GM18505 (cell line): ENCODE measurements around the gene CYP11A1.

ENCODE experiments used
- ATAC-seq: cut with Tn5 transposase; IDR thresholded peaks from one replicate; pipeline ENCODE4 v1.9.1; 2021; ENCODE audit not compliant: unreplicated experiment
- POLR2A ChIP-seq: IDR thresholded peaks from 4 replicates; pipeline ENCODE4 v1.6.1; 2011; ENCODE audit warnings: borderline replicate concordance; ENCODE audit not compliant: insufficient read depth, insufficient read length; ENCODE audit errors: extremely low read depth

CYP11A1 gene

GRCh38 chr15:74389241-74390048 lies 22.0 kb upstream of the CYP11A1 start:
- ATAC-seq, result no peak
- TF ChIP-seq POLR2A, result no peak

- no peak for TF ChIP-seq POLR2A
- ATAC-seq, result no peak
Measured at GRCh38 chr15:74388363-74388951, 21.0 kb upstream of the CYP11A1 start.

GRCh38 chr15:74387621-74388362 lies 20.3 kb upstream of the CYP11A1 start:
- TF ChIP-seq POLR2A, result no peak
- no peak for ATAC-seq

- no peak for ATAC-seq
- TF ChIP-seq POLR2A, result peak; percentile 24
Measured at GRCh38 chr15:74387141-74387541, 19.7 kb upstream of the CYP11A1 start.

GRCh38 chr15:74386496-74387140 lies 19.2 kb upstream of the CYP11A1 start:
- TF ChIP-seq POLR2A, result no peak
- no peak for ATAC-seq

- TF ChIP-seq POLR2A, result no peak
Measured at GRCh38 chr15:74385733-74386132, 18.3 kb upstream of the CYP11A1 start.

GRCh38 chr15:74384881-74385643 lies 17.6 kb upstream of the CYP11A1 start:
- peak; percentile 78 for TF ChIP-seq POLR2A
- ATAC-seq, result peak; percentile 49

More at GRCh38 chr15:74385733-74386132, 18.3 kb upstream of the CYP11A1 start:
- no peak for ATAC-seq

- ATAC-seq, result no peak
- no peak for TF ChIP-seq POLR2A
Measured at GRCh38 chr15:74384566-74384880, 17.1 kb upstream of the CYP11A1 start.

- TF ChIP-seq POLR2A, result peak; percentile 64
- ATAC-seq, result peak; percentile 45
Measured at GRCh38 chr15:74383695-74384565, 16.5 kb upstream of the CYP11A1 start.

GRCh38 chr15:74383286-74383685 lies 15.8 kb upstream of the CYP11A1 start:
- no peak for TF ChIP-seq POLR2A
- ATAC-seq, result no peak

GRCh38 chr15:74382004-74382816 lies 14.8 kb upstream of the CYP11A1 start:
- no peak for ATAC-seq
- peak; percentile 22 for TF ChIP-seq POLR2A
